ENCODE results near the gene ST8SIA6.

Gene ST8SIA6

DNA sequence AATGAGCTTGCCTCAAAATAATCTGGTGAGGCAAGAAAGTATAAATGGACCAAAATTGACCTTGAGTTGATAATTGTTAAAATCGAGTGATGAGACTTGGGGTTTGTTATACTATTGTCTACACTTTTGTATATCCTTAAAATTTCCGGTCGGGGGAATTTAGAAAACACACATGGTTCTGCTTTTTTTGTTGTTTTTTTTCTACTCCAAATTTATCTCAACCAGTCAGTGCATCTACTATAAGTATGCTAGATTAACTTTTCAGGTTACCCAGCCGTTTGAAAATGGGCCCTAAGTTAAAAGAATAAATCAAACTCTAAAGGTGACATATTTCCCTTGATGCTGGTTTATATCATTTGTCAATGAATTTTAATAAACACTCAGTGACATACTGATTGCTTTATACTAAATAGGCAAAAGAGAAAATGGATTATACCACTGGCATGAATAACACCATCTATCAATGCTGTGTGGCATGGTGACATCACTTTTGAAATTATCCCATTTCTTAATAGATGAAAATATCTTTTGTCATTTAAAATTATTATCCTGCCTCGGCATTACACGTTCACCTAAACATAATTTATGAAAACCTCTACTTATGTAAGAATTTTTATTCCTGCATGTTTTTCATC lies 40.3 kb upstream of the ST8SIA6 start:
- Histone ChIP-seq H2AFZ (no peak overlapping the region), H3K27ac (no peak overlapping the region), H3K79me2 (no peaks in the 10 kb centered on the region), H3K27me3 (ENCODE audit: control insufficient read depth, insufficient read depth, low read length) (no peaks in the 10 kb centered on the region), H3K9ac (no peak overlapping the region), H3K9me3 (ENCODE audit: control insufficient read depth, low read length) (no peaks in the 10 kb centered on the region), H3K36me3 (ENCODE audit: control insufficient read depth, insufficient read depth, low read length) (no peaks in the 10 kb centered on the region), H3K4me1 (no peaks in the 10 kb centered on the region), H3K4me3 (ENCODE audit: low read depth, low read length) (no peak overlapping the region), H3K4me2 (ENCODE audit: low read length) (no peak overlapping the region)
- TF ChIP-seq, protein P1, sequence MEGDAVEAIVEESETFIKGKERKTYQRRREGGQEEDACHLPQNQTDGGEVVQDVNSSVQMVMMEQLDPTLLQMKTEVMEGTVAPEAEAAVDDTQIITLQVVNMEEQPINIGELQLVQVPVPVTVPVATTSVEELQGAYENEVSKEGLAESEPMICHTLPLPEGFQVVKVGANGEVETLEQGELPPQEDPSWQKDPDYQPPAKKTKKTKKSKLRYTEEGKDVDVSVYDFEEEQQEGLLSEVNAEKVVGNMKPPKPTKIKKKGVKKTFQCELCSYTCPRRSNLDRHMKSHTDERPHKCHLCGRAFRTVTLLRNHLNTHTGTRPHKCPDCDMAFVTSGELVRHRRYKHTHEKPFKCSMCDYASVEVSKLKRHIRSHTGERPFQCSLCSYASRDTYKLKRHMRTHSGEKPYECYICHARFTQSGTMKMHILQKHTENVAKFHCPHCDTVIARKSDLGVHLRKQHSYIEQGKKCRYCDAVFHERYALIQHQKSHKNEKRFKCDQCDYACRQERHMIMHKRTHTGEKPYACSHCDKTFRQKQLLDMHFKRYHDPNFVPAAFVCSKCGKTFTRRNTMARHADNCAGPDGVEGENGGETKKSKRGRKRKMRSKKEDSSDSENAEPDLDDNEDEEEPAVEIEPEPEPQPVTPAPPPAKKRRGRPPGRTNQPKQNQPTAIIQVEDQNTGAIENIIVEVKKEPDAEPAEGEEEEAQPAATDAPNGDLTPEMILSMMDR (IDR thresholded peaks at IDR 0.05): no peak

DNA sequence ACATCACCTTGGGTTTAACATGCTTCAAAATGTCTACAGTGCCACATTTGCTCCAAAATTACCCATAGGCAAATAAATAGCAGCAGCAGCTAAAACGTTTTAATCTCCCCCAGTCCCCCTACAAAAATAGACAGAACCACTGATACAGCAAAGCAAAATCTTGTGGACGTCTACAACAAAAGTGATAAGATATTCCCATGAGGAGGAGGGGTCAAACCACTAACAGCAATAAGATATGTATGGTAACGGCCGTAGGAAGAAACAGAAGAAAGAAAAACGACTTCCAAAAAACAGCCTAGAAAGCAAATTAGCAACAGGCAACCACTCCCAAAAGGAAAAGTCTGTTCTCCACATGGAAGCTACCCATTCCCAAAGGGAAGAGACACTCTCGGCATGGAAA lies 34.5 kb upstream of the ST8SIA6 start:
- Histone ChIP-seq H3K9ac (no peak overlapping the region), H3K4me3 (ENCODE audit: low read depth, low read length) (no peak overlapping the region), H2AFZ (no peak overlapping the region), H3K9me3 (ENCODE audit: control insufficient read depth, low read length) (no peaks in the 10 kb centered on the region), H3K79me2 (no peaks in the 10 kb centered on the region), H3K27ac (no peak overlapping the region), H3K36me3 (ENCODE audit: control insufficient read depth, insufficient read depth, low read length) (no peaks in the 10 kb centered on the region), H3K4me2 (ENCODE audit: low read length) (no peak overlapping the region), H3K27me3 (ENCODE audit: control insufficient read depth, insufficient read depth, low read length) (no peaks in the 10 kb centered on the region), H3K4me1 (no peaks in the 10 kb centered on the region)
- TF ChIP-seq, protein P1 (IDR thresholded peaks at IDR 0.05): no peak

DNA sequence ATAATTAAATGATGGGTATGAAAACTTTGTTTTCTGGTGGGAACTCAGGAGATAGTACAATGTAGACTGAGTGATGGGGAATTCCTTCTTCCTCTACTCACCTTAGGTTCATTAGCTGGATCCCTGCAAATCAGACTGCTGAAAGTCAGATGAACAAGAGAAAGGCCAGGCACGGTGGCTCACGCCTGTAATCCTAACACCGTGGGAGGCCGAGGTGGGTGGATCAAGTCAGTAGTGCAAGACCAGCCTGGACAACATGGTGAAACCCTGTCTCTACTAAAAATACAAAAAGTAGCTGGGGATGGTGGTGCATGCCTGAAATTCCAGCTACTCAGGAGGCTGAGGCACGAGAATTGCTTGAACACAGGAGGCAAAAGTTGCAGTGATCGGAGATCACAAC lies 28.7 kb upstream of the ST8SIA6 start:
- no peak overlapping the region for H2AFZ ChIP-seq
- no peaks in the 10 kb centered on the region for H3K27me3 ChIP-seq (ENCODE audit: control insufficient read depth, insufficient read depth, low read length)
- H3K79me2 ChIP-seq: no peaks in the 10 kb centered on the region
- H3K9ac ChIP-seq: no peak overlapping the region
- no peak overlapping the region for H3K4me2 ChIP-seq (ENCODE audit: low read length)
- no peaks in the 10 kb centered on the region for H3K36me3 ChIP-seq (ENCODE audit: control insufficient read depth, insufficient read depth, low read length)
- no peak overlapping the region for H3K4me3 ChIP-seq (ENCODE audit: low read depth, low read length)
- TF ChIP-seq, protein P1 (IDR thresholded peaks at IDR 0.05): no peak
- H3K9me3 ChIP-seq (ENCODE audit: control insufficient read depth, low read length): no peaks in the 10 kb centered on the region
- H3K27ac ChIP-seq: no peak overlapping the region
- H3K4me1 ChIP-seq: no peaks in the 10 kb centered on the region

DNA sequence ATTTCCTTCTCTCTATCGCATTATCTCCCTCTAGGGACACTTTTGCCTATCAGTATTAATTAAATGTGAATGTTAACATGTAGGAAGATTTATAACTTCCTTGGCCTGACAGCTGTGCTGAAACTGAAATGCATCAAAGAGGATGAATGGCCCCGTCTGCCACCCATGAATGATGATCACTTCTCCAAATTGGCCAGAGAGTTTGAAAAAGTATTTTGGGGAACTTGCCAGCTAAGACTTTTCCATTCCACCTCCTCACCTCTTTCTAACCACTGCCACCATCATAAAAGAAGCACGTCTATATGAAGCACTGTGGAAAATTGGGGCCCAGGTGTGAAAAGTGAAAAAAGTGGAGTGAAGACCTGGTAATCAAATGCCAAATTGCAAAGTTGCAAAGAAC lies 25.4 kb upstream of the ST8SIA6 start:
- no peaks in the 10 kb centered on the region for H3K9me3 ChIP-seq (ENCODE audit: control insufficient read depth, low read length)
- H3K9ac ChIP-seq: no peak overlapping the region
- H3K27me3 ChIP-seq (ENCODE audit: control insufficient read depth, insufficient read depth, low read length): no peaks in the 10 kb centered on the region
- H3K4me2 ChIP-seq (ENCODE audit: low read length): no peak overlapping the region
- H3K36me3 ChIP-seq (ENCODE audit: control insufficient read depth, insufficient read depth, low read length): no peaks in the 10 kb centered on the region
- no peak overlapping the region for H3K27ac ChIP-seq
- H3K4me3 ChIP-seq (ENCODE audit: low read depth, low read length): no peak overlapping the region
- H3K79me2 ChIP-seq: no peaks in the 10 kb centered on the region
- TF ChIP-seq, protein P1 (IDR thresholded peaks at IDR 0.05): no peak
- H3K4me1 ChIP-seq: no peaks in the 10 kb centered on the region
- H2AFZ ChIP-seq: no peak overlapping the region

DNA sequence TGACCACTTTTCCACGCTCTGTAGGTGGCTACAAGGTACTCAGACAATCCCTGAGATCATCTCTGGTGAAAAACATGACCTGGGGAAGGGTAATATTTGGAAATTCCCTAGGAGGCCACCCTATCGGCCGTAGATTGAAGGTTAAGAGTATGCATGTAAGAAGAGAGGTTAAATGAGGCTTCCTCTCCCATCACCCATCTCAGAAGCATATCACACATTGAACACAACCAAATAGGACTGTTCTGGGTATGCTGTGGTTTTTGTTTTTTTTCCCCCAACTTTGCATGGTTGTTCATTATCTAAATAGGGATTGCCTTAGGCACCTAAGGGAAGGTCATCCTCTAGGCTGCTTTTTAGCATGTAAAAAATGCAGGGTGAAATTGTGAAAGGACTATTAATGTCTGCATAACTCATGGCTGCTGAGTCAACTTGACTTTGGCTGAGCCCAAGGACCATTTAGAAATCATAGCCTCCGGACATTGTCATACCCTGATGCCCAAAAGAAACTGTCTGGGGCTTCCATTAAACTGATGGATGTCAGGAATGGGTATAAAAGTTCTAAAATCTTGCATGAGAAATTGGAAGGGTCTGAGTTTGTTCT lies 24.7 kb upstream of the ST8SIA6 start:
- no peaks in the 10 kb centered on the region for H3K4me1 ChIP-seq
- H3K4me2 ChIP-seq (ENCODE audit: low read length): no peak overlapping the region
- no peaks in the 10 kb centered on the region for H3K27me3 ChIP-seq (ENCODE audit: control insufficient read depth, insufficient read depth, low read length)
- H2AFZ ChIP-seq: no peak overlapping the region
- no peaks in the 10 kb centered on the region for H3K9me3 ChIP-seq (ENCODE audit: control insufficient read depth, low read length)
- H3K4me3 ChIP-seq (ENCODE audit: low read depth, low read length): no peak overlapping the region
- no peaks in the 10 kb centered on the region for H3K36me3 ChIP-seq (ENCODE audit: control insufficient read depth, insufficient read depth, low read length)
- TF ChIP-seq, protein P1 (IDR thresholded peaks at IDR 0.05): no peak
- H3K79me2 ChIP-seq: no peaks in the 10 kb centered on the region
- no peak overlapping the region for H3K27ac ChIP-seq
- H3K9ac ChIP-seq: no peak overlapping the region
